HepG2 (cell line): ENCODE data around the gene TRIM66. TPM values are rescaled to one million over a fixed set of nuclear protein-coding genes. Genes with fewer than 3 reads are reported as not detected.

Source experiments
- ATAC-seq: fragments of 200-7000 bp; cut with Tn5 transposase; 3 replicates; pipeline ENCODE4 v1.9.1; 2020; ENCODE audit warnings: mild to moderate bottlenecking, moderate library complexity
- BruUV-seq: library from RNA; stranded (reverse); fragments of 400-500 nt; replicated peaks from 2 replicates; lab custom pipeline; 2021; lab: Mats Ljungman, UMichigan
- CTCF ChIA-PET: fragments of 300-600 bp; formaldehyde crosslinking; extraction: SDS; loops from one replicate; lab custom pipeline; 2021; ENCODE audit warnings: low total read pairs, inconsistent platforms, low intra/inter-chr PET ratio; lab: Yijun Ruan, JAX
- POLR2A ChIA-PET: fragments of 350-600 bp; sonication (Branson Sonifier 250); formaldehyde crosslinking; loops from one replicate; lab custom pipeline; 2020; ENCODE audit warnings: antibody characterized with exemption, inconsistent platforms; lab: Yijun Ruan, JAX
- DNase-seq: peaks from one replicate; pipeline ENCODE4 v3.0.0-alpha.2; 2015; ENCODE audit warnings: low spot score
- FAIRE-seq: peaks from 3 replicates; lab custom pipeline; 2011; peaks lifted over from hg19 to GRCh38; lab: Jason Lieb, UNC
- H2AFZ ChIP-seq: one replicate; pipeline ENCODE4 v1.6.1; 2011; ENCODE audit warnings: low read length, inconsistent platforms
- H3K27ac ChIP-seq: fragments of 300-600 bp; 3 replicates; pipeline ENCODE4 v1.8.0; 2011; ENCODE audit warnings: mixed run types, mild to moderate bottlenecking, mixed read lengths, low read length, inconsistent platforms; ENCODE audit not compliant: insufficient read depth; ENCODE audit errors: extremely low read length
- H3K27me3 ChIP-seq, 2 experiments: fragments of 200-600 bp in 1 of 2; 2 replicates in 1 of 2; 3 replicates in 1 of 2; pipeline versions ENCODE4 v1.6.0 to v1.8.0; 2011; ENCODE audit warnings: low read length in 2 of 2, mild to moderate bottlenecking in 2 of 2, moderate library complexity in 2 of 2, inconsistent platforms in 1 of 2; ENCODE audit not compliant: insufficient read depth in 2 of 2, control insufficient read depth in 1 of 2
- H3K36me3 ChIP-seq, 2 experiments: fragments of 200-600 bp in 1 of 2; replicated peaks in 1 of 2; 2 replicates in 1 of 2; 3 replicates in 1 of 2; pipeline versions ENCODE4 v1.5.1 to v1.8.0; 2011; ENCODE audit warnings: low read length in 2 of 2, inconsistent platforms in 1 of 2; ENCODE audit not compliant: insufficient read depth in 2 of 2, control insufficient read depth in 1 of 2
- H3K4me1 ChIP-seq: 2 replicates; pipeline ENCODE4 v1.5.1; 2012; ENCODE audit warnings: low read length, inconsistent platforms; ENCODE audit not compliant: insufficient read depth
- H3K4me2 ChIP-seq: 2 replicates; pipeline ENCODE4 v1.6.0; 2011; ENCODE audit warnings: low read depth, low read length, inconsistent platforms
- H3K4me3 ChIP-seq, 3 experiments: fragments of 200-600 bp in 1 of 3; sonication (generic), shearing (Covaris generic) in 1 of 3; replicated peaks in 1 of 3; 2 replicates each; pipeline ENCODE4 v1.5.1; 2011 to 2016; ENCODE audit warnings: low read length in 3 of 3, inconsistent platforms in 2 of 3, low read depth in 2 of 3, mild to moderate bottlenecking in 2 of 3, control low read depth in 1 of 3, mixed read lengths in 1 of 3; ENCODE audit not compliant: insufficient read depth in 1 of 3
- H3K79me2 ChIP-seq: one replicate; pipeline ENCODE4 v1.6.1; 2011; ENCODE audit warnings: low read length, inconsistent platforms; ENCODE audit not compliant: insufficient read depth
- H3K9ac ChIP-seq: 2 replicates; pipeline ENCODE4 v1.6.0; 2011; ENCODE audit warnings: mild to moderate bottlenecking, low read depth, low read length, inconsistent platforms; ENCODE audit not compliant: insufficient read depth
- H3K9me3 ChIP-seq: 2 replicates; pipeline ENCODE4 v1.5.1; 2012; ENCODE audit warnings: mild to moderate bottlenecking, low read length
- H4K20me1 ChIP-seq: 2 replicates; pipeline ENCODE4 v1.6.0; 2011; ENCODE audit warnings: inconsistent platforms, mild to moderate bottlenecking, low read length, moderate library complexity; ENCODE audit not compliant: insufficient read depth
- CSRNP2 ChIP-seq: sonication (generic); formaldehyde crosslinking; conservative IDR thresholded peaks from 2 replicates; pipeline ENCODE4 v1.8.0; 2022; ENCODE audit warnings: low read depth, missing genetic modification reagents
- DMTF1 ChIP-seq: sonication (generic); formaldehyde crosslinking; IDR thresholded peaks from 2 replicates; pipeline ENCODE4 v1.4.0; 2020; ENCODE audit warnings: mild to moderate bottlenecking, missing genetic modification reagents
- FOXK2 ChIP-seq: fragments of 450-650 bp; IDR thresholded peaks from 2 replicates; pipeline ENCODE4 v1.6.1; 2016
- GMEB1 ChIP-seq: sonication (generic); formaldehyde crosslinking; IDR thresholded peaks from 2 replicates; pipeline ENCODE4 v1.5.1; 2020; ENCODE audit warnings: missing genetic modification reagents, mild to moderate bottlenecking, borderline replicate concordance
- MEF2D ChIP-seq: sonication (generic); formaldehyde crosslinking; IDR thresholded peaks from 2 replicates; pipeline ENCODE4 v1.5.1; 2020; ENCODE audit warnings: mild to moderate bottlenecking, missing genetic modification reagents
- RAD51 ChIP-seq: fragments of 450-650 bp; IDR thresholded peaks from 2 replicates; pipeline ENCODE4 v1.6.1; 2016; ENCODE audit warnings: borderline replicate concordance
- THRA ChIP-seq: sonication (generic); formaldehyde crosslinking; IDR thresholded peaks from 2 replicates; pipeline ENCODE4 v1.4.0; 2020; ENCODE audit warnings: missing genetic modification reagents, borderline replicate concordance
- ZBTB39 ChIP-seq: sonication (generic); formaldehyde crosslinking; IDR thresholded peaks from 2 replicates; pipeline ENCODE4 v1.5.0; 2020; ENCODE audit warnings: missing genetic modification reagents
- ZNF354B ChIP-seq: sonication (generic); formaldehyde crosslinking; IDR thresholded peaks from 2 replicates; pipeline ENCODE4 v1.8.0; 2022; ENCODE audit warnings: mild to moderate bottlenecking, missing genetic modification reagents
- ZNF362 ChIP-seq: sonication (generic); formaldehyde crosslinking; IDR thresholded peaks from 2 replicates; pipeline ENCODE4 v1.4.0; 2020; ENCODE audit warnings: missing genetic modification reagents, mild to moderate bottlenecking, borderline replicate concordance
- ZNF777 ChIP-seq: sonication (generic); formaldehyde crosslinking; IDR thresholded peaks from 2 replicates; pipeline ENCODE4 v1.4.0; 2020; ENCODE audit warnings: missing genetic modification reagents
- ZNF800 ChIP-seq: sonication (generic); formaldehyde crosslinking; IDR thresholded peaks from 2 replicates; pipeline ENCODE4 v1.4.0; 2020; ENCODE audit warnings: missing genetic modification reagents
- WGBS: methylation state at CpG from one replicate; pipeline ENCODE4 v1.1.6; 2017; ENCODE audit warnings: low lambda C conversion rate; 5-methylcytosine and 5-hydroxymethylcytosine counted together
- in situ Hi-C: cut with HindIII; loops from 2 replicates; pipeline ENCODE4 v1.10.0; 2017; ENCODE audit warnings: low pct_unique_long_range_greater_than_20kb; ENCODE audit not compliant: extremely low pct_ligation_motif_present
- intact Hi-C: fragments of 100-400 bp; cut with micrococcal nuclease; formaldehyde crosslinking; loops from one replicate; pipeline ENCODE4 v1.10.0; 2022; ENCODE audit not compliant: unreplicated experiment
- polyA plus RNA-seq, 8 experiments: library from polyadenylated mRNA; depleted of rRNA in 3 of 8; stranded (reverse) in 7 of 8; unstranded in 1 of 8; fragments of >200 nt; fragmentation: Illumina TruSeq in 4 of 8; extraction: Trizol in 4 of 8; gene quantifications; 2 replicates each; pipeline versions ENCODE4 v1.2.1 to v1.2.3, GENCODE V29; 2011 to 2016; ENCODE audit warnings: low read depth in 4 of 8, missing spikeins in 1 of 8, mixed read lengths in 1 of 8; ENCODE audit not compliant: insufficient read depth in 1 of 8
- total RNA-seq, 5 experiments: library from RNA; depleted of rRNA; stranded (reverse); fragments of >200 nt; fragmentation: Illumina TruSeq; extraction: Trizol; gene quantifications; 2 replicates each; pipeline ENCODE4 v1.2.3, GENCODE V29; 2016; ENCODE audit warnings: low read depth in 1 of 5

Gene TRIM66
- total and polyA plus RNA-seq, 2 of the 13 experiments (the other 11 are each of a cell fraction or from before 2014, with no cell fraction given): 4.9 to 6.1 TPM

GRCh38 chr11:8671651-8672062 lies 10.8 kb downstream of the TRIM66 start:
- in situ Hi-C loops (no loop called here), intact Hi-C loops (no loop called here)
- Histone ChIP-seq H3K4me1 (no peaks in the 10 kb centered on the region), H3K4me3 (no peak overlapping the region), H3K79me2 (no peaks in the 10 kb centered on the region), H3K27ac (no peak overlapping the region), H3K9me3 (no peaks in the 10 kb centered on the region), H2AFZ (no peak overlapping the region), H3K9ac (no peak overlapping the region), H3K36me3 (peaks cover 5 to 17% of the 10 kb centered on the region in 2 experiments; a peak in 4 of 5 replicates), H4K20me1 (no peaks in the 10 kb centered on the region), H3K27me3 (no peaks in the 10 kb centered on the region), H3K4me2 (no peak overlapping the region)
- FAIRE-seq (no peak), DNase-seq (no peak), ATAC-seq (no peak)
- no TSS peak for BruUV-seq
- POLR2A ChIA-PET: no interaction called here
- no CpG with 5 or more reads among the region's 1 CpG for WGBS
- CTCF ChIA-PET: no interaction called here
- TF ChIP-seq ZNF362 (CRISPR knock-in tag) (no peak), MEF2D (no peak), ZNF800 (CRISPR knock-in tag) (no peak), CSRNP2 (CRISPR knock-in tag) (no peak), FOXK2 (no peak), DMTF1 (CRISPR knock-in tag) (no peak), THRA (CRISPR knock-in tag) (no peak), GMEB1 (CRISPR knock-in tag) (no peak), ZBTB39 (CRISPR knock-in tag) (no peak), ZNF777 (CRISPR knock-in tag) (no peak), RAD51 (no peak), ZNF354B (CRISPR knock-in tag) (no peak)
